ENCODE measurements around the gene MYOT.
"Not testable (repeated sequence)": the region's sequence is repeated elsewhere in the genome, so short reads cannot be mapped to it uniquely, and the experiment has no call there.

The MYOT gene

GRCh38 chr5:137867664-137868063 is at the start of gene MYOT:
Gene MYOT (plus strand): TSS chr5:137867860. CDS start chr5:137870652, 2,792 bp downstream.
- DNase-seq: no peak

GRCh38 chr5:137819766-137820165 is 47.9 kb upstream of the MYOT start:
- DNase-seq: no peak

GRCh38 chr5:137822158-137822764 is 45.4 kb upstream of the MYOT start:
- DNase-seq: no peak

GRCh38 chr5:137822984-137823383 is 44.7 kb upstream of the MYOT start:
- no peak for DNase-seq

- DNase-seq: no peak
Observed at GRCh38 chr5:137825165-137825564, 42.5 kb upstream of the MYOT start.

- DNase-seq: no peak
Observed at GRCh38 chr5:137826067-137826466, 41.6 kb upstream of the MYOT start.

- DNase-seq: no peak
Observed at GRCh38 chr5:137828180-137828579, 39.5 kb upstream of the MYOT start.

- no peak for DNase-seq
Observed at GRCh38 chr5:137828664-137829063, 39.0 kb upstream of the MYOT start.

GRCh38 chr5:137831105-137831504 is 36.6 kb upstream of the MYOT start:
- no peak for DNase-seq

- no peak for DNase-seq
Observed at GRCh38 chr5:137831526-137831925, 36.1 kb upstream of the MYOT start.

- no peak for DNase-seq
Observed at GRCh38 chr5:137832416-137832815, 35.2 kb upstream of the MYOT start.

- DNase-seq: no peak
Observed at GRCh38 chr5:137833463-137833862, 34.2 kb upstream of the MYOT start.

- no peak for DNase-seq
Observed at GRCh38 chr5:137834498-137835049, 33.1 kb upstream of the MYOT start.

GRCh38 chr5:137836298-137836697 is 31.4 kb upstream of the MYOT start:
- DNase-seq: no peak

GRCh38 chr5:137836997-137837396 is 30.7 kb upstream of the MYOT start:
- no peak for DNase-seq

- no peak for DNase-seq
Observed at GRCh38 chr5:137837491-137838394, 29.9 kb upstream of the MYOT start.

GRCh38 chr5:137838976-137839375 is 28.7 kb upstream of the MYOT start:
- no peak for DNase-seq

GRCh38 chr5:137842296-137842695 is 25.4 kb upstream of the MYOT start:
- DNase-seq: no peak

- no peak for DNase-seq
Observed at GRCh38 chr5:137843676-137844299, 23.9 kb upstream of the MYOT start.

- DNase-seq: no peak
Observed at GRCh38 chr5:137845472-137845871, 22.2 kb upstream of the MYOT start.

GRCh38 chr5:137847687-137848086 is 20.0 kb upstream of the MYOT start:
- no peak for DNase-seq

- not testable (repeated sequence) for DNase-seq
Observed at GRCh38 chr5:137853165-137853564, 14.5 kb upstream of the MYOT start.

- no peak for DNase-seq
Observed at GRCh38 chr5:137856201-137856600, 11.5 kb upstream of the MYOT start.
